HG03135 (cell line): ENCODE results near the gene GALNT11.
"Not testable (repeated sequence)": the region's sequence is repeated elsewhere in the genome, so short reads cannot be mapped to it uniquely, and the experiment has no call there.

Source experiments
- ATAC-seq: cut with Tn5 transposase; IDR thresholded peaks from one replicate; pipeline ENCODE4 v1.9.1; 2021; ENCODE audit warnings: mild to moderate bottlenecking, moderate library complexity; ENCODE audit not compliant: unreplicated experiment

Gene GALNT11

DNA sequence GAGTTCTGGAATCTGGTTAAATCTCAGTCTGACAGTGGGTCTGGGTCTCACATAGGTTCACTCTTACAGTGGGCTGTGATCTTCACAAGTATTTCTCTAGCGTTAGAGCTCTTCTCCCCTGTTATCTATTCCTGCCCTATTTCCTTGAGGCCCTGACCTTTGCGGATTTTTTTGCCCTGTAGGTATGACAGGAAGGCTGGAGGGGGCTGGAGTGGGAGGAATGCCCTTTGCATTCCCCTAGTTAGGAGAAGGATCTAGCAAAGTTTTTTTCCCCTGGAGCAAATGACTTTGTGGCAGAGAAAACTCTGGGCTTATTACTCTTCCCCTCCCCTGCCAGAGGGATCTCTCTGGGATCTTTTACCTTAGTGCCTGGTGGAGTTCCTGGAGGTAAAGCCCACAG, 49.2 kb downstream of the GALNT11 start:
- no peak for ATAC-seq

DNA sequence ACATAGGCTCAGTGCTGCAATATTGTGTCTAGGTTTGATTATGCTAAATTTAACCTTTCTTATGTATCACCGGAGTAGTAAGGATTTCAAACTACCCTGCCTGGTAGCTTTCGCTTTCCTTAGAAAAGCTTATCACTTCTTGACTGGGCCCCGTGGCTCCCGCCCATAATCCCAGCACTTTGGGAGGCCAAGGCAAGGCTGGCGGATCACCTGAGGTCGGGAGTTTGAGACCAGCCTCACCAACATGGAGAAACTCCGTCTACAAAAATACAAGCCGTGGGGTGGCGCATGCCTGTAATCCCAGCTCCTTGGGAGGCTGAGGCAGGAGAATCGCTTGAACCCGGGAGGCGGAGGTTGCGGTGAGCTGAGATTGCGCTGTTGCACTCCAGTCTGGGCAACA, 49.9 kb downstream of the GALNT11 start:
- ATAC-seq = not testable (repeated sequence)

DNA sequence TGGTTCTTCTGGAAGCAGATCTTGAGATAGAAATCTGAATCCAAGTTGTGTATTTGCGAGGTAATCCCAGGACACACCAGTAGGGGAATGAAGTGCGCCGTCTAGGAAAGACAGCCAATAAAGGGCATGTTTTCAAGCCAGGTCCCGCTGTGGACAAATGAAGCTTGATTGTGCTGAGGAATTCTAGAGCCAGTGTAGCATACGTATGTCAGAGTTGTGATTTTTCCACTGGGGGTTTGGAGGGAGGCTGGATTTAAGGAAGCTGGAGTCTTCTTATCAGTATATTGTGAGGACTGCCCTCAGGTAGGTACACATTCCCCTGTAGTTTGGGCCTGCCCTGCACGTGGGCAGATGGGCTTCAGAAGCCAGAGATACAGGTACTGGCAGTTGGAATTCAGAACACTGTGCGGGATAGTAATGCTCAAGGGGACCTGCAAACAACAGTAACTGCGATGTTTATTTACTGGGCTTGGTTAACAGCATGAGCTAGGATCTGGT, 50.9 kb downstream of the GALNT11 start:
- no peak for ATAC-seq

DNA sequence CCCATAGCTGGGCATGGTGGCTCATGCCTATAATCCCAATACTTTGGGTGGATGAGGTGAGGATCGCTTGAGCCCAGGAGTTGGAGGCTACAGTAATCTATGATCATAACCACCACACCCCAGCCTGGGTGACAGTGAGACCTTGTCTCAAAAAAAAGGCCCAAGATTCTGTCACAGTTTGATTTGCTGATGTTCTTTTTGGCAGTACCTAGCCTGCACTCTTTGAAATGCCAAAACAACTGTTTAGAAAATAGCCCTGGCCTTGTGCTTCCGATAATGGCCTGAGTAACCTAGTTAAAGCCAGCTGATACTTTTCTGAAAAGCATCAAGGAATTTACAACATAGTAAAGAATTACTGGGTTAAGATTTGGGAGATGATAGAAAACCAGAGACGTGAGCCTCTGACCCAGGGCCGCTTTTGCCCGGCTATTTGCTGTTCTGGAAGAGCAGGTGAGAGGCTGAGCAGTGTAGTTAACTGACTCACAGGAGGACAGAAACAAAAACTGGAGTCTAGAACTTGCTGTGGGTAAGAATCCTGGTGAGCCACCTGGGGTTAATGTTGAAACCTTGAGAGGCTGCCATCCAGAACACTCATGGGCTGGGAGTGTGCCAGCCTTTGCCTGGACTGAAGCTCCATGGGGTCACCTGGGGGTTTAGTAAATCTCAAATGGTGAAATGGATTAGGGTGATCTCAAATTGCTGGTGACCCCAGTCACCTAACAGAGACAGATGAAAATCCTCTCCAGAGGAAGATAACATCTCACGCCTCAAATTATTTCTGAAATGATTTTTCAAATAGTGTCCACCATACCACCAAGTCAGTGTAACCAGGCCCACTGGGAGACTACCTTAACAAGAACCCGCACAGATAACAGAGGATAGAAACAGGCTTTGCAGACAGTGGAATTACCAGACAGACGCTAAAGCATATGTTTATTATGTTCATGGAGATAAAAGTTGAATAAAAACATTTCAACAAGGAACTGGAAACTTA, 51.8 kb downstream of the GALNT11 start:
- ATAC-seq = no peak

DNA sequence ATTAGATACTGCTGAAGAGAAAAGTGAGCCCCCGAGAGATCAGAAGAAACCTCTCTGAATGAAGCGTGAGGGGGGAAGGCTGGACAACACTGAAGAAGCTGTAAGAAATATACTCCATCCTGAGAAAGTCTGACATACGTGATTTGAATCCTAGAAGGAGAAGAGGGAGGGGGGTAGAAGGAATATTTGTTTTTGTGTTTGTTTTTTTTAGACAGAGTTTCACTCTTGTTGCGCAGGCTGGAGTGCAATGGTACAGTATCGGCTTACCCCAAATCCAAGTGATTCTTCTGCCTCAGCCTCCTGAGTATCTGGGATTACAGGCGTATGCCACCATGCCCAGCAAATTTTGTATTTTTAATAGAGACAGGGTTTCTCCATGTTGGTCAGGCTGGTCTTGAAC, 52.6 kb downstream of the GALNT11 start:
- ATAC-seq = no peak

DNA sequence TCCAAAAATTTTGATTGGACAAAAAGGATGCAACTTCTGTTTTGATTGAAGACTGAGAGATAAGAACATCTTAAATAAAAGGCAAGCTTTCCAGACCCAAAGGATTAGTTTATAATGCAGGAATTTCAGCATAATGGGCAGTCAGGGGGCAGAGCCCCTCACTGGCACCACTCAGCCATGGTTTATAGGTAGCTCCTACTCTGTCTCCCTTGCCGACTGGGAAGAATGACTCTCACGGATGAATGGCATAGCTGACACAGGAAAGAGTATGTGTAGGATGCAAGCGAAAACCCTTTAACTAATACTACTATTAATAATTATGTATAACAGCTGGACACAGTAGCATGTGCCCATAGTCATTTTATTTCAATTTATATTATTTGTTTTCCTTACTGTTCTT, 53.3 kb downstream of the GALNT11 start:
- ATAC-seq = no peak

DNA sequence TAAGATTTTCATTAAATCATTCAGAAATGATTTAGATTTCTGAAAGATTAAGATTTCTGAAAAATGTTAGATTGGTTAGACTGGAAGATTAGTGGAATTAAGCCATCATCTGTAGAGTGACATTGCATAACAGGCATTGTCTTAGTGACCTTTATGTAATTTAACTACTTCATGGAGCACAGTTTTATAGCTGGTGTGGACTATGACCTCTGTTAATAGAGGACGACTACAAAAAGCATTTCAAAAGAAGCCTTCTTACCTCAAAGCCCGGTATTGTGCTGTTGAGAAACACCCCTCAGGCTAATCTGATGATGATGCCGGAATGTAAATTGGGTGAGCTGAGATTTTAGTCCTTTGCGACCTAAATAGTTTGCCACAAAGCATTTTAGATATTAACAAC, 55.6 kb downstream of the GALNT11 start:
- no peak for ATAC-seq

DNA sequence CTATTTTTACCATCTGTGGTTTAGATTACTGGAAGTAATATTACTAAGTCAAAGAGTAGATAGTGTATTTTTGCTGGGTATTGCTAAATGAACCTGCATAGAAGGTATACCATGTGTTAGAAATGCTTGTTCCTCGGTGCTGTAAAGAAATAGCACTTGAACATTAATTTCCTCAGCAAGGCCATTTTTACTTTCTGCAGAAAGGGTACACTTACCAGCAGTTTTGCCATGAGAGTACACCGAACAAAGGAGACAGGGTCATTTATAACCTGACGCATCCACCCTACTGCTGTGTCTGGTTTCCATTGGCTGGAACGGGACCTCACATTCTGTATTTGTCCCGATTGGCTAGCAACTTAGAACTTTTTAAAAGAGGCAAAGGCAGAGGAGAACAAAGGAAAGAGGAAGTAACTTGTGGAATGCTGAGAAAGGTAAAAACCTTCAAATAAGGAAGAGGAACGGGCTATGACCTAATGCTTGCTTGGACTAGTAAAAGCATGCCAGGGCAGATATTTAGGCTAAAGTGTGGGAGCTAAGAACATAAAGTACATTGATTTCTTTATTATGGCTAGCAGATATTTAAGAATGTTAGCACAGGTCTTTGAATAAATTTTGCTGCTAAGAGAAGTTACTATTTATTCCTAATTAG, 56.7 kb downstream of the GALNT11 start:
- ATAC-seq = not testable (repeated sequence)

DNA sequence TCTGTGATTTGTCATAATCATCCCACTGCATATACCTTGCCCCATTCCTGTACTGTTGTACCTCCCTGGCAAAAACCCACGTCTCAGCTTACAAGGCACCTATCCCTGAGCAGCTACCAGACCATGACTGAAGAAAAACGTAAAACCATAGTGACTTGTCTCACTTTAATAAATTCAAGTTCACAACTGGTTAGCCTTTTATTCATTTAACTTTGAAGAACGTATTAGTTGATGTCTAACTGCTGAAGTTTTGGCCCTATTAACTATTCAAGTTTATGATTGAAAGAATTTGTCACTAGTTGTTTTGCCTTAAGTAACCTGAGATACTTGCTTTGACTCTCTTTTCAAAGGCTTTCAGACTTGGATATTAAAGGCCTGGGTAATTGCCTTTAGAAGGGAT, 59.7 kb downstream of the GALNT11 start:
- no peak for ATAC-seq

DNA sequence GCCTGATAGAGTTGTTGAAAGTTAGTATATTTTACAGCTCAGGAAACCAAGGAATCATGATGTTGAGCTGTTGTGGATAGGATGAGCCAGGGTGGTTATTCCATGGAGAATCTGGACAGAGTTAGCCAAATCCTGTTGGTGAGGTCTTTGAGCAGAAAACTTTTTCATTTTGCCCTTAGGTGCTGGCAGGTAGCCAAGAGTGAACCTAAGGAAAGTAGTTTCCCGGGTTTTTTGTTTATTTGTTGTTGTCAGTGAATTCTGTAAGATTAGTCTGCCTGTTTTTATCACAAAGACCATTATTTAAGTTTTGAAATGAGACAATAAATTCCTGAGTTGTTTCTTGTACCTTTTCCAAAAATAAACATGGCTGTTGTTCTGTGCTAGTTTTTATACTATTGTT, 61.0 kb downstream of the GALNT11 start:
- ATAC-seq = no peak

DNA sequence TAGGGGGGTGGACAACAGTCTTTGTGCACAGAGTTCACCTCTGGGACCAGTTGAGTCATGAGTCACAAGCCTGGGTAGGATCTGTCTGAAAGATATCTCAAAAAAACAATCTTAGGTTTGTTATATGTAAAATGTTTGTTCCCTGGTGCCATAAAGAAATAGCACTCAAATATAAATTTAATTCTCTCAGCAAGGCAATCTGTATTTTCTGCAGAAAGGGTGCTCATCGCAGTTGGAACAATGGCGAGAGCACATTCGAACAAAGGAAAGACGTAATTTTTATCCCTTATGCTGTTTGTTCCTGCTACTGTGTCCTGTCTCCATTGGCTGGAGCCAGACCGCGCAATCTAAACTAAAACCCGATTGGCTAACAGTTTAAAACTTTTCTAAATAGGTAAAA, 63.7 kb downstream of the GALNT11 start:
- ATAC-seq = no peak

DNA sequence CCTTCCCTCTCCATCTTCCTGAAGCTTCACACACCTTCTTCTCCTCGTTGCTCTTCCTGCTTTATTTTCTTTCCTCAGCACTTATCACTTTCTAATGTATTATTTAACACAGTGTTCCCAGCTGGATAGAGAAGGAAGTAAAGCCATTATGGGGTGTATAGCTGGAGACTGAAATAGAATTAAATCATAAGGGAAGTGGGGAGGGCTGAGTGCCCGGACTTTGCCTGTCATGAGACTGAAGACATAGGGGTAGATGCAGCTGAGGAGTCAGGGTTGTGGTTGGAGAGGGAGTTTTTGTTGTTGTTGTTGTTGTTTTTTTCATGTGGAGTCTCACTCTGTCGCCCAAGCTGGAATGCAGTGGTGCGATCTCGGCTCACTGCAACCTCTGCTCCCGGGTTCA, 65.3 kb downstream of the GALNT11 start:
- no peak for ATAC-seq

DNA sequence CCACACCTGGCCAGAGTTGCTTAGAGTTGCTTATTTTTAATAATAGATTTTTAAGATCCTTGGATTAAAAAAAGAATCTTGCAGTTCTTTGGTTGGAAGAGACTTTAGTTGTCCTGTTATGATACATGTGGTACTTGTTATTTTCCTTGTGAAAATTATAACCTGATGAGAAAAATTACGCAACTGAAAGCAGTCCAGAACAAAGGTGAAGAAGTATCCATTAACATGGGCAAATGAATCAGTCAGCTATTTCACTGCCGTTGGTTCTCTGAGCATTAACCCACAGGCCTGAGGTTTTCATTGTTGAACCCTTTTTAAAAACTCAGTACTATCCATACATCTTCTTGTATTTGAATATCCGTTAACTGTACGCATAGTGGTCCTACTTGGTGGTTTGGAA, 68.2 kb downstream of the GALNT11 start:
- ATAC-seq = no peak

DNA sequence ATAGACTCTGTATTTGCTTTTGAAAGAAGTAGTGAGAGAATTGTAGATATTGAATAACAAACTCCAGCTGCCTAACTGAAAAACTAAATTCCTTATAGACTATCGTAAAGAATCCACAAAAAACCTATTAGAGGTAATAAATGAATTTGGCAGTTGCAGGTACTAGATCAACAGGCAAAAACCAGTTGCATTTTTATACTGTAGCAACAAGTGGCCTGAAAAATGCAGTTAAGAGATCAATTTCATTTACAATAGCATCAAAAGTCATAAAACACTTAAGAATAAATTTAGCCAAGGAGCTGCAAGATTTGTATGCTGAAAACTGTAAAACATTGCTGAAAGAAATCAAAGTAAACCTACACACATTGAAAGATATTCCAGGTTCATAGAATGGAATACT, 70.3 kb downstream of the GALNT11 start:
- no peak for ATAC-seq

DNA sequence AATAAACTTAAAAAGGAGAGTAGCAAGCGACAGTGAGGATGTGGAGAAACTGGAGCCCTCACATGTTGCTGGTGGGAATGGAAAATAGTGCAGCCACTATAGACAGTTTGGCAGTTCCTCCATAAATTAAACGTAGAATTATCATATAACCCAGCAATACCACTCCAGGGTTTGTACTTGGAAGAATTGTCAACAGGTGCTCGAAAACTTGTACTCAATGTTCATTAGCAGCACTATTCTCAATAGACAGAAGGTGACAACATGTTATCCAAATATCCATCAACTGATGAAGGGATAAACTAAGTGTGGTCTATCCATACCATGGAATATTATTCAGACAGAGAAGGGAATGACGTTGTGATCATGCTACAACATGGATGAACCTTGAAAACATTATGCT, 71.9 kb downstream of the GALNT11 start:
- ATAC-seq = no peak

DNA sequence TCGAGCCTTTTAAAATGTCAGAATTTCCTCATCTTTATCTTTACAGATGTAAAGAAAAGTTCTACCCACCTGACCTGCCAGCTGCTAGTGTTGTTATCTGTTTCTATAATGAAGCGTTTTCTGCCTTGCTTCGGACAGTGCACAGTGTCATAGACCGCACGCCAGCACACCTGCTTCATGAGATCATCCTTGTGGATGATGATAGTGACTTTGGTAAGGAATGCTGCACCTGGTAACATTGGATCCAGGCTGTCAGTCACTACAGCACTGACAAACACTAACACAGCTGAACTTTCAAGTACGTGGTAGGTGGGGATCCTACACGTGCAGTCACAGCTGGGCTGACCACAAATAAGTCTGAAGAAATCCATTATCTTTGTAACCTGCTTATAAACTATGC, 77.6 kb downstream of the GALNT11 start:
- no peak for ATAC-seq

DNA sequence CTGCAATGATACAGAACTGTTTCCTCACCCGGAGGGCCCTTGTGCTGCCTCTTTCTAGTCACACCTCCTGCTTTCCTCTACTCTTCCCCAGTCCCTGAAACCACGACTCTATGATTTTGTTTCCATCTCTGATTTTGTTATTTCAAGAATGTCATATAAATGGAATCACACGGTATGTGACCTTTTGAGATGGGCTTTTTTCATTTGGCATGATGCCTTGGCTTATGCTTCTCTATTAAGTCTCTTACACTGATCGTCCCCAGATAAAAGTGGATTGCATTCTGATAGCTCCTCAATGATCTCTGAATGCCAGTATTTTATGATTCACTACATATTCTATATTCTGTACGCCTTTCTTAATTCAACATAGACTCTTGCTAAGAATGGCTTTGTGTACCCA, 78.2 kb downstream of the GALNT11 start:
- no peak for ATAC-seq

DNA sequence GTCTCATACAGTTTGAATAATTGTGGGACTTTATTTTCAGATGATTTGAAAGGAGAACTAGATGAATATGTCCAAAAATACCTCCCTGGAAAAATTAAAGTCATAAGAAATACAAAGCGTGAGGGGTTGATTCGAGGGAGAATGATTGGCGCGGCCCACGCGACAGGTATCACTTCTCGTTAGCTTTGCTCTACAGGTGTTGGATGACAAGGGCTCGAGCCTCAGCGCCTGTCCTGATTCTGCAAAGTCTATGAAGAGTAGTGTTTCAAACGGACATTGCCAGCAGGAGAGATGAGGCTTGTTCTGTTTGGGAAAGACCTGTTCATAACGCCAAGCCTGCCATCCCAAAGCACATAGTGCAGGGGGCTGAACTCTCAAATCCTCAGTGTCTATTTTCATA, 79.7 kb downstream of the GALNT11 start:
- ATAC-seq = no peak

DNA sequence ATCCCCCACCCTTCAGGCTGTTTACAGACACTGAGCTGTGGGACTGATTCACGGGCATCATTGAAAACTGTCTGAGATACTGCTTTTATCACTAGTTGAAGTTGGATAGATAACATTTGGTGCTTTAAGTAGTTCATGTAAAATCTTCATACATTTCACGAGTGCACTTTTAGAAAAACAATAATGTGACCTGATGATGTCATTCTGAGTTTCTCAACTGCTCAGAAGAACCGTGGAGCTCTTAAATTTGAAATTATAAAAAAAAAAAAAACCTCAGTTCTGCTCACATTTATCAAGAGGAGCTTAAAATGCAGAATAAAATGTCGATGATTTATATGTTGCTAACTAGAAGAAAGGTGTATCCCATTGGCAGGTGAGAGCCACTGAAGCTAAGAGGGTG, 81.5 kb downstream of the GALNT11 start:
- ATAC-seq = no peak

DNA sequence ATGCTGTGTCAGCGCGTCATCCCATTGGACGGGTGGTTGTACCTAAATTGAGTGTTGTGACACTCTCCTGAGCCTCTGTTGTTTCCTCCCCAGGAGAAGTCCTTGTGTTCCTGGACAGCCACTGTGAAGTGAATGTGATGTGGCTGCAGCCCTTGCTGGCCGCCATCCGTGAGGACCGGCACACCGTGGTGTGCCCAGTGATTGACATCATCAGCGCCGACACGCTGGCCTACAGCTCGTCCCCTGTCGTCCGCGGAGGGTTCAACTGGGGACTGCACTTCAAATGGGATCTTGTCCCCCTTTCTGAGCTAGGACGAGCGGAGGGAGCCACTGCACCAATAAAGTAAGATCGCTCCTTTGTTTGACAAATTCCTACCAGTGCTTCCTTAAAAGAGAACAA, 82.5 kb downstream of the GALNT11 start:
- no peak for ATAC-seq

DNA sequence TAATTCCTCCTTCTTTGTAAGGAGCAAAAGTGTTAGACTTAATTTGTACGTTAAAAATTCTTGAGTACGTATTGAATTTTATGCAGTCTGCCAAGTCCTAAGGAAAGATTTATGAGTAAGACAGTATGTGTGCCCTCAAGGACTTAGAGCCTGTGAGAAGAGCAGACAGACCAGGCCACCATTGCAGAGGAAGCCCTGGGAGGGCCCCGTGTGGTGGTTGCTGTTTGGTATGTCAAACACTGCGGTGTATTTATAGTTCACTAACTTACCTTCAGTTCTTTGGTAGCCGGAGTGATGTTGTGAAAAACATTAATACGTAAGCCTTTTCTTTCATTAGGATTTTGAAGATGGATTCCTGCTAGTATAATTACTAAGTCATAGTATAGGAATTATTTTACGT, 82.9 kb downstream of the GALNT11 start:
- no peak for ATAC-seq

DNA sequence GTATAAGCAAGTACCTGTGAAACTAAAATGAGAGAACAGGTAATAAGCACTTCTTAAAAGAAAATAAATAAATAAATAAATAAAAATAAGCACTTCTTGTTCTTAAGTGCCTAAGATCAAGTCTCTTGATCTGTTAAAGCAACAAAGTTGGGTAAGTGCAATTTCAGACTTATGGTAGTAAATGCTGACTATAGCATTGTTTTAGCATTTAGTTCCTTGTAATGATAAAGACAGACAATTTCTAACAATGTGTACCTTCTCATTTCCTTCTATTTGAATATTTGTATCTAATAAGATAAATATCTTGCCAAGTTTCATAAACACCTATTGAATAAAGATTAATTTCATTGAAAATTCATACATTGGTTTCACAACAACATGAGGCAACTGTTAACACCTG, 87.4 kb downstream of the GALNT11 start:
- no peak for ATAC-seq
